Stimulated activated CD4-positive, alpha-beta T cell treated with anti-CD3 and anti-CD28 coated beads, Interleukin-12 subunit alpha, Interleukin-12 subunit beta, amount 100 ng/mL, for 48 hours (primary cell): ENCODE results near the gene SLC6A11.

Experiments
- DNase-seq, 3 donors: peaks; one replicate each; pipeline ENCODE4 v3.0.0-alpha.2; 2020; ENCODE audit warnings: low read depth in 2 of 3, low spot score in 1 of 3

The SLC6A11 gene

GRCh38 chr3:10949197-10949596 lies 133.2 kb downstream of the SLC6A11 start:
- DNase-seq: no peak

DNA sequence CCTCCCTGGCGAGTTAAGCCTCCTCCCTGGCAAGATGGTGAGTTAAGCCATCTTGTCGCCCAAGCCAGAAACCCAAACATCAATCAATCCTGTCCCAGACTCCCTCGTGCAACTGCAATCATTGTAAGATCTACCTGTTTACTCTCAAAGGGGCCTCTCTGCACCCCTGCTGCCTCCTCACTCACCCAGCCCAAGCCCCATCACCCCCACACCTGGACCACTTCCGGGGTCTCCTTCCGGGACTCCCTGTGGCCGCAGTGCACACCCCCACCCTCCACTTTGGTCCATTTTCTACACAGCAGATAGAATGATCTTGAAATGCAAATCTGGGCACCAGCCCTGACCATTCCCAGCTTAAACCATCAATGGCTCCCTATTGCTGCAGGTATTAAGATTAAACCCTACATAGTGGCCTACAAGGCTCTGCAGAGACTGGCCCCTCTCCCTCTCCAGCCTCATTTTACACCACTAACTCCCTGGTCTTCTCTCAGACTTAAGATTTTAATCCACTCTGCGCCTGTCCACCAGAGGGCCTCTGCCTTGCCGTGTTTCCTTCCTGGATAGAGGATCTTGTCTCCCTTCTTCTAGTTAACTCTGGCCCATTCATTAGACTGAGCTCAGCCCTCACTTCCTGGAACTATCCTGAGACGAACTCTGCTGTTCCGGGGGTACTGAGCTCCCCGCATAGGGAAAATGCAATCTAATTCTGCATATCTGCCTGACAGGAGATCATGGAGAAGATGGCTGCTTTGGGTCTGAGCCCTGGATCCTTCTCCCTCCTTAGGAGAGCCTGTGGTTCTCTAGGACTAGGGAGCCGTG lies 134.7 kb downstream of the SLC6A11 start:
- DNase-seq: no peak

- no peak for DNase-seq
Measured at GRCh38 chr3:10951295-10951926, 135.4 kb downstream of the SLC6A11 start.

- no peak for DNase-seq
Measured at GRCh38 chr3:10952525-10952924, 136.5 kb downstream of the SLC6A11 start.

DNA sequence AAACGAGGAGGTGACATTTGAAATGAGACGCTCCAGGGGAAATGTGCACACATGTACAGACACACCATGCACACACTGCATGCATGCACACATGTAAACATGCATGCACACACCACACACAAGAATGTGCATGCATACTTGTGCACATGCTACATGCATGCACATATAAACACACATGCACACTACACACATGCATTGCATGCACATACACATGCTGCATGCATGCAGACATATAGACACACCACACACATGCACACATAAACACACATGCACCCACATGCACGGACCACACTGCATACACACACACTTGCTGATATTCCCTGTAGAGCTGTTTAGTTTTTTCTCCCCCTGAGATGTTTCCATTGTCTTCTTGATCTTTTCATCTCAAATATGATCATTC lies 138.7 kb downstream of the SLC6A11 start:
- DNase-seq: no peak

- DNase-seq: no peak
Measured at GRCh38 chr3:10955711-10956453, 139.9 kb downstream of the SLC6A11 start.

DNA sequence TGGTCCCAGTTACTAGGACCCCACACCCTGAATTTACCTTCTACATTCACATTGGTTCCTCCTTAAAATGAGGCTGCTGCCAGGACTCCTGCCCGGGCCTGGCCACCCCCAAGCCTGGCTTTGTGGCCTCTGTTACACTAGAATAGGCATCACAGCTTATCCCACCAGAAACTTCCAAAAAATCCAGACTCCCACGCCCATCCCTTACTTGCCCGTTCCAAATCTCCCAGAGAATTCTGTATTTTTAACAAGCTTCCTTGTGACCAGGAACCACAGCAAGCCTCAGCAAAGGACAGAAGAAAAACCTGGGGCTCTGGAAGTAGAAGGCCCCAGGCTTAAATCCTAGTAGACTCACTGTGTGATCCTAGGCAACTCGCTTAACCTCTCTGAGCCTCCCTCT lies 140.5 kb downstream of the SLC6A11 start:
- no peak for DNase-seq

- no peak for DNase-seq
Measured at GRCh38 chr3:10956986-10957385, 141.0 kb downstream of the SLC6A11 start.

DNA sequence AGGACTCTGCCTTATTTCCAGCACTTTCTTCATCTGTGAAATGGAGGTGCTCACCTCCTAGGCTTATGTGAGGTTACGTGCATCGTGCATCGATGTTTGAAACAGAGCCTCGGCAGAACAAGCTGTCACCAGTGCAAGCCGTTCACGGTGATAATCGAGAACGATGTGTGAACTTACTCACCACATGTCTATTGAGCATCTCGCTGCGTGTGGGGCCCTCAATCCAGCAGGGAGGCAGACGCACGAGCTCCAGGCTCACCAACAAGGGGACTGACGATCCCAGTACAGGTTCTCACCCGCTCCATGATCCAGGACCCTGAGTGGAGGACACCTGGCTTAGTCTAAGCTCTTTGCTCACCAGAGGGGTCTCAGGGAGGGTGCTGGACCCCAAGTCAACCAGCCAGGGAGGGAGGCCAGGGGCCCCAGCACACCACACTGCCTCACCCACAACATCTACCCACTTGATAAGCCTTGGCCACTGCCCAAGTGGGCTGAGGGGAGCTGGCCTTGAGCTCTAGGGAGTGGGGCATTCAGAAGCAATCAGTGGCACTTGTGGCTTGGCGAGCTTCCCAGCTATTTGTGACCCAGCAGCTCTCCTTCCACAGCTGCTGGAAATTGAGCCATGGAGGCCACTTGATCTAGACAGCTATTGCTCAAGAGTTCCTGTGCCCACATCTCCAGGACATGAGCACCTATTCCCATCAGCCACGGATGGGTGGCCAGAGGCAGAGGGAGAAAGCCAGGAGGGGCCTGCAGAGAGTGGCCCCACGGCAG lies 142.1 kb downstream of the SLC6A11 start:
- no peak for DNase-seq

- DNase-seq: no peak
Measured at GRCh38 chr3:10960255-10960654, 144.2 kb downstream of the SLC6A11 start.

- no peak for DNase-seq
Measured at GRCh38 chr3:10961921-10962320, 145.9 kb downstream of the SLC6A11 start.

GRCh38 chr3:10962481-10963036 lies 146.5 kb downstream of the SLC6A11 start:
- no peak for DNase-seq

DNA sequence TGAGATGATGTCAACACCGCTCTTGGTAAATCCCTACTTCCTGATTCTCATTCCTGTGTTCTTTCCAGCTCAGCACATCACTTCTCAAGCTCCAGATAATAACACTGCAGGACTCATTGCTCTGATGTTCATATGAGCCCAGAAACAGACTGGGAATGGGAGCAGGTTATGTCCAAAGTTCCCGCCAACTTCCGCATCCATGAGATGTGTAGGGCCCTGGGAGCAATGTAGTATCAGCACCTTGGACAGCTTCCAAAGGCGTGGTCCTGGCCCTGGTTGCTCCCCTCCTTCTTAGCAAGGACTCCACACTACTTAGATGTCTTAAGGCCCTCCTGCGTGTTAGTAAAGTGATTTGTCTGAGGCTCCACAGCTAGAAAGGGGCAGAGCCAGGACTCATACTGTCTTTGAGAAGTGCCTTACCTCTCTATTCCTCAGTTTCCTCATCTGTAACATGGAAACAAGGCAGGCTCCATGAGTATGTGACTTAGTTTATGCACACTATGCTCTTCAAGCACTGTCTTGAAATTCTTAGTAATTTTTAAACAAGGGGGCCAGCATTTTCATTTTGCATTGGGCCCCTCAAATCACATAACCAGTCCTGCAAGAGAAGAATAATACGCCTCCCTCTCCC lies 148.6 kb downstream of the SLC6A11 start:
- DNase-seq: no peak

GRCh38 chr3:10968401-10968800 lies 152.4 kb downstream of the SLC6A11 start:
- no peak for DNase-seq

GRCh38 chr3:10970306-10970960 lies 154.4 kb downstream of the SLC6A11 start:
- no peak for DNase-seq

- no peak for DNase-seq
Measured at GRCh38 chr3:10972072-10972782, 156.2 kb downstream of the SLC6A11 start.

GRCh38 chr3:10973046-10973595 lies 157.1 kb downstream of the SLC6A11 start:
- no peak for DNase-seq

DNA sequence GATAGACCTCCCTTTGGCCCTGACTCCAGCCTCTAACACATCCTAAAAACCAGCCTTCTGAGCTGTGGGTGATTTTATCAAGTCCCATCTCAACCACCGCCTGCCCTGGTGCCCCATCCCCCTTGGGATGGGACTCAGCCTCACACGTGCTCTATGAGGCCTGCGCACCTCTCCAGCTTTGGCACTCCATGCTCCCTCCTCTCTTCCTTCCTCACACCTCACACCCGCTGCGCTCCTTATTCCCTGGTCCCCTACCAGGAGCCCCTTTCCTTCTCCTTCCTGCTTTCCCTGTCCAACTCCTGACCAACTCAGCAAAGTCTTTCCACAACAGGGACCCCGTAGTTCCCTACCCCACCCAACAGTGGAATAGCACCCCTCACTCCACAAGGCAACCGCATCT lies 158.1 kb downstream of the SLC6A11 start:
- no peak for DNase-seq

DNA sequence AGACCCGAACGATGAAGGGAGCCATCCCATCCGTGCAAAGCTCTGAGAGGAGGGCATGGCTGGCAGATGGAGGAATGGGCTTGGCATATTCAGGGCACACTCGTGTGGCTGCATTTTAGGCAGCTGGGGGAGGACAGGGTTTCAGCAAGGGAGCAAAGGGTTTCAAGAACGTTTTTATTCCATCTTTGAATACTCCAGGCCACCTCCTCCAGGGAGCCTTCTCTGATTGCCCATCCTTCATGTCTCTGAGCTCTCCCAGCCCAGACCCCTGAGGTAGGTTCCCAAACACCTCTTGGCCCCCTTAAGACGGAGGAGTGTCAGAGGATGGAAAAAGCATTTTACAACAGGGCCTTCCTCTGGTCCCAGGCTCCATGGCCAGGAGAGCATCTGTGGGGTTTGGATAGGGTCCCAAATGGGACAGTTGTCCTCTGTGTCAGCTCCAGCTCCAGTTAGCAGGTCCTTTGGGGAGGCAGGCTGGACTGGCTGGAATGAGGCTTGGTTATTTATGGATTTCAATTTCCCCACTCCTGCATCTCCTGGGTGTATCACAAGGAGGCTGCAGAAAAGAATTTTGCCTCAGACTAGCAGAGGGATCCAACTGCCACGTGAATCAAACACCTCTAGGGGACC lies 158.8 kb downstream of the SLC6A11 start:
- DNase-seq: no peak
